Activated CD8-positive, alpha-beta memory T cell treated with anti-CD3 and anti-CD28 coated beads for 1 hour (primary cell): Measurements from ENCODE around the gene IFNGR2.

ENCODE experiments used
- DNase-seq, 2 donors: peaks; one replicate each; pipeline ENCODE4 v3.0.0-alpha.2; 2020; ENCODE audit warnings: low read depth in 1 of 2; ENCODE audit errors: extremely low read depth in 1 of 2

The IFNGR2 gene

DNA sequence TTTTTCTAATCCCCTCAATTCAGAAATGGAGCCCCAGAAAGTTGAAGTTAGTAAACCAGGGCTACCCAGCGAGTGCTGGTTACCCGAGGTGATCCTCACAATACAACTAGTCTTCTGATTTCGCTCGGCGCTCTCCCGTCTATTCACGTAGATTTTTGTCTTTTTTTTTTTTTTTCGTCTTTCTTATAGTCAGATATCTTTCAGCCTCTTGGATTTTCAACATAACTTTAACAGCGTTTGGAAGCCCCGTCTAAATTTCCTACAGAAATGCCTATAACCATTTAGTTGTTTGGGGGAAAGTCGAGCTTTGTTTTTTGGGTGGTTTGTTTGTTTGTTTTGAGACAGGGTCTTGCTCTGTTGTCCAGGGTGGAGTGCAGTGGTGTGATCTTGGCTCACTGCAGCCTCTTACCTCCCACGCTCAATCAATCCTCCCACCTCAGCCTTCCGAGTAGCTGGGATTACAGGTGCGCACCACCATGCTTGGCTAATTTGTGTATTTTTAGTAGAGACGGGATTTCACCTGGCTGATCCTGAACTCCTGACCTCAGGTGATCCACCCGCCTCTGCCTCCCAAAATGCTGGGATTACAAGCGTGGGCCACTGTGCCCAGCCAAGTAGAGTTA lies 77.4 kb downstream of the IFNGR2 start:
- DNase-seq = no peak

DNA sequence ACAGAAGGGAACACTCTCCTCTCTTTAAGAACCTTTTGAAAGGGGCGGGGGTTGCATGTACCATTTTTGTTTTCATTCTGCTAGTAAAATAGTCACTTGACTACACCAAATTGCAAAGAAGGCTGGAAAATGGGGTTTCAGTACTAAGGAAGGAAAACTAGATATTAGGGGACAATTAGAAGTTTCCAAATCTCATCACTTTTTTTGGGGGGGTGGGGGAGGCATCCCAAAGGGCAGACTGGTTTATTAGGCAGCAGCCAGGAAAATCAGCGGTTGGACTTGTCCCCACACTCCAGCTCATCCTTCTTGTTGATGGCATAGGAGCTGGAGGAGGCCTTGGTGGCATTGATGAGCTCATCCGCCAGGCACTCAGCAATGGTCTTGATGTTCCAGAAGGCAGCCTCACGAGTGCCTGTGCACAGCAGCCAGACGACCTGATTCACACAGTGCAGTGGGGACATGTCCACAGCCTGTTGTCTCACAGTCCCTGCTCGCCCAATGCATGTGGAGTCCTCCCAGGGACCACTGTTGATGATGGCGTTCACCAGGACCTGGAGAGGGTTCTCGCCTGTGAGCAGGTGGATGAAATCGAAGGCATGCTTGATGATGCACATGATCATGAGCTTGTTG lies 78.2 kb downstream of the IFNGR2 start:
- no peak for DNase-seq
